GM19023 (cell line): ENCODE measurements around the gene CPT1C.
"Not testable (repeated sequence)": the region's sequence is repeated elsewhere in the genome, so short reads cannot be mapped to it uniquely, and the experiment has no call there.

ENCODE experiments used
- ATAC-seq: cut with Tn5 transposase; IDR thresholded peaks from one replicate; pipeline ENCODE4 v1.9.1; 2021; ENCODE audit warnings: mild to moderate bottlenecking, moderate library complexity; ENCODE audit not compliant: unreplicated experiment

The CPT1C gene

GRCh38 chr19:49699364-49699763 lies 8.4 kb downstream of the CPT1C start:
- ATAC-seq = no peak

DNA sequence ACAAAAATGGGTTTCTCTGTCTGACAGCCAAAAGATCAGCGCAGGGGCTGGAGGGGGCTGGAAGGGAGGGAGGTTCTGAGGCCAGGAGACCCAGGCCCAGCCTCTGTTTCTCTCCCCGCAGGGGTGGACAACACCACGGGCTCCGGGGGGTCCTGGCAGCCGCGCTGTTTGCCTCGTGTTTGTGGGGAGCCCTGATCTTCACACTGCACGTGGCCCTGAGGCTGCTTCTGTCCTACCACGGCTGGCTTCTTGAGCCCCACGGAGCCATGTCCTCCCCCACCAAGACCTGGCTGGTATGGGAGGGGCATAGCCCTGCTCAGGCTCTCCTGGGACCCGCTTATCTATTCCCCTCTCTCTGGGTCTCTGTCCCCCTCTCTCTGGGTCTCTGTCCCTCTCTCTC lies 9.6 kb downstream of the CPT1C start:
- no peak for ATAC-seq

DNA sequence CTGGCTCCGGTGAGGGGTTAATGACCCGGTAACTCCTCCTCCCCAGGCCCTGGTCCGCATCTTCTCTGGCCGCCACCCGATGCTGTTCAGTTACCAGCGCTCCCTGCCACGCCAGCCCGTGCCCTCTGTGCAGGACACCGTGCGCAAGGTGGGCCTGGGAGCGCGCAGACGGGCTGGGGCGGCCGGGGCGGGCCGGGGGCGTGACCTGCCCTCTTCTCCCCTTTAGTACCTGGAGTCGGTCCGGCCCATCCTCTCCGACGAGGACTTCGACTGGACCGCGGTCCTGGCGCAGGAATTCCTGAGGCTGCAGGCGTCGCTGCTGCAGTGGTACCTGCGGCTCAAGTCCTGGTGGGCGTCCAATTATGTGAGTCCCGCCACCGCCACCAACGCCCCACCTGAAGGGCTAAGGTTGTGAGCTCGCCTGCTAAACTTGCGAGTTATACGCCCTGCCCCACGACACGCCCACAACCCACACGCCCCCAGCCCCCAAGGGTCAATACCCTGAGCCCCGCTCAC lies 10.4 kb downstream of the CPT1C start:
- ATAC-seq = no peak

DNA sequence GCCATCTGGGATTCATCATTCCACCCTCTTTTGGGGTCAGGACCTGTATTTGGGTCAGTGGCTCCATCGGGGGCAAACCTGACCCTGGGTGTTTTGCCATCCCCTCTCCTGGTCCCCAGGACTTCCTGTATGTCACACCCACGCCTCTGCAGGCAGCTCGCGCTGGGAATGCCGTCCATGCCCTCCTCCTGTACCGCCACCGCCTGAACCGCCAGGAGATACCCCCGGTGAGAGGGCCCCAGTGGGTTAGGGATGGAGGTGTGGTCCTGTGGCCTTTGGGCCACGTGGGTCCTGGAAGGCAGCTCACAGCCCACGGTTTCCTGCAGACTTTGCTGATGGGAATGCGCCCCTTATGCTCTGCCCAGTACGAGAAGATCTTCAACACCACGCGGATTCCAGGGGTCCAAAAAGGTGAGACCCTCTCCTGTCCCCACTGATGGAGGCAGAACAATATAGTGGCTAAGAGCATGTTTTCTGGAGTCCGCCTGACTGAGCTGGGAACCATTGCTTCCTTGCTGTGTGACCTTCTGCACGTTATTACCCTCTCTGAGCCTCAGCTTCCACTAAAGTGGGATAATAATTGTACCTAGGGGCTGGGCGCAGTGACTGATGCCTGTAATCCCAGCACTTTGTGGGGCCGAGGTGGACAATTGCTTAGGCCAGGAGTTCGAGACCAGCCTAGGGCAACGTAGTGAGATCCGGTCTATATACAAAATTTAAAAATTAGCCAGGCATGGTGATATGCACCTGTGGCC lies 14.1 kb downstream of the CPT1C start:
- ATAC-seq = no peak

GRCh38 chr19:49705919-49706318 lies 15.0 kb downstream of the CPT1C start:
- no peak for ATAC-seq

- no peak for ATAC-seq
Measured at GRCh38 chr19:49710372-49710951, 19.5 kb downstream of the CPT1C start.

- ATAC-seq = no peak
Measured at GRCh38 chr19:49712397-49712859, 21.5 kb downstream of the CPT1C start.

DNA sequence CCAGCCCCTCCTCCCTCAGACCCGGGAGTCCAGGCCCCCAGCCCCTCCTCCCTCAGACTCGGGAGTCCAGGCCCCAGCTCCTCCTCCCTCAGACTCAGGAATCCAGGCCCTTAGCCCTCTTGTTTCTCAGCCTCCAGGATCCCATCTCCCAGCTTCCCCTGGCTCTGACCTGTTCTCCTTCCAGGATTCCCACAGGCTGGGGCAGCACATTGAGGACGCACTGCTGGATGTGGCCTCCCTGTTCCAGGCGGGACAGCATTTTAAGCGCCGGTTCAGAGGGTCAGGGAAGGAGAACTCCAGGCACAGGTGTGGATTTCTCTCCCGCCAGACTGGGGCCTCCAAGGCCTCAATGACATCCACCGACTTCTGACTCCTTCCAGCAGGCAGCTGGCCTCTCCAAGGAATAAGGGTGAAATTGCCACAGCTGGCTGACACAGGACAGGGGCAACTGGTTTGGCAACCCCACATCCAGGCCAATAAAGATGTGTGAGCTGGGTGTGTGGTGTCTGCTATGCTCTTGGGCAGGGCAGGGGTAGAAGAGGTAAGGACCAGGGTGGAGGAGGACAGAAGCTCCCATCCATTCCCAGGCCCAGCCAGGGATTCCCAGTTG lies 22.4 kb downstream of the CPT1C start:
- ATAC-seq = no peak

DNA sequence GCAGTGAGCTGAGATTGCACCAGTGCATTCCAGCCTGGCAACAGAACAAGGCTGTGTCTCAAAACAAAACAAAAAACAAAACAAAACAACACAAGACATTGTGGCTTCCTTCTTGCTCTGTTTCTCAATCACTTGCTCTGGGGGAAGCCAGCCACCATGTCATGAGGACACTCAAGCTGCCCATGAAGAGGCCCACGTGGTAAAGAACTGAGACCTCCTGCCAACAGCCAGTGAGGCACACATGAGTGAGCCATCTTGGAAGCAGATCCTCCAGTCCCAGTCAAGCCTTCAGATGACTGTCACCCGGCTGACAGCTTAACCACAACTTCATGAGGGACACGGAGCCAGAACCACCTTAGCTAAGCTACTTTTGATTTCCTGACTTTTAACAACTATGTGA lies 25.2 kb downstream of the CPT1C start:
- ATAC-seq = no peak

- ATAC-seq = no peak
Measured at GRCh38 chr19:49718511-49718910, 27.6 kb downstream of the CPT1C start.

GRCh38 chr19:49718991-49719390 lies 28.1 kb downstream of the CPT1C start:
- ATAC-seq = no peak

DNA sequence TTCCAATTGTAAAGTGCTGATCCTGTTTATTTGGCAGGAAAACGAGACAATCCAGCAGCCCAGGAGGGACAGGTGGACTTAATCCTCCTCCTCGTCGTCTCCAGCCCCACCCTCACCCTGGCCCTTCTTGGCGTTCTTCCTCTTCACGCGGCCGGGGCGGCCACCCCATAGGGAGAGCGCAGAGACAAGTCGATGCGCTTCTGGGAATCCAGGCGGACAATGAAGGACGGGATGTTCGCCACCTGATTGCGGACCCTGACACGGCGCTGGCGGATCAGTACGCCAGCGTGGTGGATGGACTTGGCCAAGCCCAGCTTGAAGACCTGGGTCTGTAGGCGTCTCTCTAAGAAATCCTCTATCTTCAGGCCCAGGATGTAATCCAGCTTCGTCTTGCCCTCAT lies 28.5 kb downstream of the CPT1C start:
- ATAC-seq = not testable (repeated sequence)

- ATAC-seq = no peak
Measured at GRCh38 chr19:49727217-49728030, 36.5 kb downstream of the CPT1C start.

- ATAC-seq = no peak
Measured at GRCh38 chr19:49730166-49730565, 39.2 kb downstream of the CPT1C start.

DNA sequence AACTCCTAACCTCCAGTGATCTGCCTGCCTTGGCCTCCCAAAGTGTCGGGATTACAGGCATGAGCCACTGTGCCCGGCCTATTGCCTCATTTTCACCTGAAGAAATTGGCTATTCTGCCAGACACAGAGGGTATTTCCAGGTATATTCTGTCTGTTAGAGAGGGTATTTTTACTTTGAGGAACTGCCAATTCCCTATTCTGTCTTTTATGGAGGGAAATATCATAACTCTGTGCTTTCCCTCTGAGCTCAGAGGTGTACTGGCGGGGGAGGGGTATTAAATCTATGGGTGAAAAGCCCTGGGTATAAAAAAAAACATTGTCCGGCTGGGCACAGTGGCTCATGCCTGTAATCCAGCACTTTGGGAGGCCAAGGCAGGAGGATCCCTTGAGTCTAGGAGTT lies 47.4 kb downstream of the CPT1C start:
- ATAC-seq = no peak

DNA sequence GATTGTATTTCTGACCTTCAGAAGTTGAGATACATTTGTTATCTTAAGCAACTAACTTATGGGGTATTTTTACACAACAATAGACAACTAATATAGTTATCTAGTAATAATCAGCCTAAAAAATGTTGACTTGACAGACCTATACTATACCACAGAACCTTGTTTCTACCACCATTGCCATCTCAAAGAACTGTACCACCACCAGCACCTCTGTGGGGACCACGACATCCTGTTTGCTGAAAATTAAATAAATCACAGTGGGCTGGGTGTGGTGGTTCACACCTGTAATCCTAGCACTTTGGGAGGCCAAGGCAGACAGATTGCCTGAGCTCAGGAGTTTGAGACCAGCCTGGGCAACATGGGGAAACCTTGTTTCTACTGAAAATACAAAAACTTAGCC lies 48.2 kb downstream of the CPT1C start:
- ATAC-seq = no peak

- ATAC-seq = no peak
Measured at GRCh38 chr19:49739933-49740332, 49.0 kb downstream of the CPT1C start.

DNA sequence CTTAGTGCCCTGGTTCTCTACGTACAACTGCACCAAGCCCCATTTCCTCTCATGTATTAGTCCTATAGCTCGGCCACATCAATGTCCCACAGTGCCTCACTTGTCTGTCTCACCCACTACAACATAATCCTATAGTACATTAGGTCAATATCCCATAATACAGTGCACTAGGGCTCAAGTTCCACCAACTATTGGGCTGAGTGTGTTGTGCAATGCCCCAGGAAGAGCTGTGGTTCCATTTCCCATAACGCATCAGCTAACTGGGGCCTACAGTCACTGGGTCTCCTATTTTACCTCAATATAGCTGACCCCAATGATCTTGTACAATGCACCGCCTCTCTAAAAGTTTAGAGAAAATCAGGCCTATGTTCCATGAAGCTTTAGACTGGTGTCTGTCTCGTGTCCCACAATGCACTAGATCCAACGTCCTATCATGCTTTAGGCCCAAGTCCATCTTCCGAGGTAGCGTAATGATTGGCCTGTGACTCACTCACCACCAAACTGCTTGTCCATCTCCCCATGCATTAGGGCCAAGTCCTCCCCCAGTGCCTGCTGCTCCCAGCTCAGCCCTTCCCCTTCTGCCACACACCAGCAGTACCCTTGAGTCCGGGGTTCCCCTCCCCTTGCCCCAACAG lies 50.4 kb downstream of the CPT1C start:
- no peak for ATAC-seq

DNA sequence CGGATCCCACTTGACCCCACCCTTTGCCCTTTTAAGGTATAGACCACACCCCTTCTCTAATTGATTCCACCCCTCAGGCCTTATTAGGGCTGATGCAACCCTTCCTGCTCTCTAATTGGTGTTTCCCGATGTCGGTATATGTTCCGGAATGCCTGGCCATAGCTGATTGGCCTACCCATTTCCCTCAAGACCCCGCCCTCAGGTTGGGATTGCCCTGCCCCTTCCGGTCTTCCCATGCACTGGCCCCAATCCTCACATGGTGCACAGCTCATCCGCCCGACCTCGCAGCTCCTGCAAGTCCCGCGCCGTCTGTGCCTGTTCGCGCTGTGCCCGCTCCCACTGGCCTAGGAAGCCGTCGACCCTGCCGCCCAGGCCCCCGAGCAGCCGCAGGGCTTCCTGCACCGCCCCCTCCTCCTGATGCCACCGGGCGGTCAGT lies 54.0 kb downstream of the CPT1C start:
- no peak for ATAC-seq

GRCh38 chr19:49746206-49746958 lies 55.5 kb downstream of the CPT1C start:
- no peak for ATAC-seq
